Measurements from ENCODE around the gene WDR73.

DNA sequence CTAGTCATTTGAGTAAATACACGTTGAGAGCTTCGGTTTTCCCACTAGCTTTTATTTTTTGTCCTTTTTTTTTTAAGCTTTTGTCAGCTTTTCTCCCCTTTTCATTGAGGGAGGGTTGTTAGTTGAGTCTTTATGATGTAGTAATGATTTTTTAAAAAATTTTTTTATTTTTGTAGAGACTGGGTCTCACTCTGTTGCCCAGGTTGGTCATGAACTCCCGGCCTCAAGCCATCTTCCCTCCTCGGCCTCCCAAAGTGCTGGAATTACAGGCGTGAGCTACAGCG lies 52.6 kb downstream of the WDR73 start:
- TF ChIP-seq POLR2AphosphoS5 (IDR thresholded peaks at IDR 0.05; ENCODE audit: low read depth, low read length) = no peak
- no peak for TF ChIP-seq SIN3A (IDR thresholded peaks at IDR 0.05; ENCODE audit: borderline replicate concordance, insufficient read depth, low read length)
